Prostate gland (tissue), 2 donors: ENCODE results near the gene RNF217.

Source experiments
- CTCF ChIP-seq, 4 experiments: fragments of 200-600 bp in 2 of 4; fragments of 450-650 bp in 2 of 4; sonication (generic) in 2 of 4; IDR thresholded peaks; 1 replicate in 3 of 4; 2 replicates in 1 of 4; pipeline ENCODE4 v1.5.1; 2016 to 2019; ENCODE audit warnings: antibody characterized with exemption in 4 of 4, mild to moderate bottlenecking in 2 of 4, moderate library complexity in 2 of 4
- POLR2A ChIP-seq: fragments of 450-650 bp; IDR thresholded peaks from one replicate; pipeline ENCODE4 v1.6.1; 2016; ENCODE audit warnings: antibody characterized with exemption, mild to moderate bottlenecking
- POLR2AphosphoS5 ChIP-seq: sonication (generic); formaldehyde crosslinking; IDR thresholded peaks from one replicate; pipeline ENCODE4 v1.6.1; 2017; ENCODE audit warnings: antibody characterized with exemption

GRCh38 chr6:124943658-124944057 lies 18.6 kb upstream of the RNF217 start:
- no peak for TF ChIP-seq POLR2AphosphoS5
- no peak for TF ChIP-seq CTCF (IDR thresholded peaks at IDR 0.05)
- no peak for TF ChIP-seq POLR2A
